Measurements from ENCODE around the gene SULT1C2. TPM values are rescaled to one million over a fixed set of nuclear protein-coding genes. Genes with fewer than 3 reads are reported as not detected.
"Not testable (repeated sequence)": the region's sequence is repeated elsewhere in the genome, so short reads cannot be mapped to it uniquely, and the experiment has no call there.

SULT1C2 gene
- total and polyA plus RNA-seq, 2 of the 4 experiments (the other 2 are of a cell fraction), result 0.09 TPM; not detected in 1

- Histone ChIP-seq H4K91ac (ENCODE audit: insufficient read depth, low read depth, low read length) (no peak overlapping the region), H2BK15ac (ENCODE audit: low read depth, low read length) (no peak overlapping the region), H3K56ac (ENCODE audit: extremely low read depth, insufficient read depth, low read length) (no peak overlapping the region), H4K20me1 (ENCODE audit: insufficient read depth, low read length) (no peaks in the 10 kb centered on the region), H4K5ac (ENCODE audit: low read depth, low read length) (no peak overlapping the region), H3K9me1 (ENCODE audit: insufficient read depth, low read length) (no peaks in the 10 kb centered on the region), H4K8ac (ENCODE audit: low read depth in 2 of 2, low read length in 2 of 2) (no peak overlapping the region), H2AFZ (replicated peaks; ENCODE audit: low read length, poor library complexity) (no peak overlapping the region), H3K4me2 (ENCODE audit: low read depth, low read length) (no peak overlapping the region), H2BK20ac (ENCODE audit: low read depth, low read length) (no peak overlapping the region), H3K23ac (ENCODE audit: low read depth, low read length) (no peak overlapping the region), H3K4me3 (ENCODE audit: insufficient read depth, low read depth, low read length) (no peak overlapping the region), H3K18ac (ENCODE audit: low read depth, low read length) (no peak overlapping the region), H3K79me1 (ENCODE audit: low read depth in 1 of 2, low read length in 2 of 2) (no peaks in the 10 kb centered on the region), H3K4me1 (ENCODE audit: control insufficient read depth, insufficient read depth, low read length) (no peaks in the 10 kb centered on the region), H2AK5ac (ENCODE audit: low read depth, low read length) (no peak overlapping the region), H3K27me3 (ENCODE audit: control insufficient read depth, insufficient read depth, low read length) (peaks cover 6% of the 10 kb centered on the region), H3K9ac (ENCODE audit: low read depth, low read length) (no peak overlapping the region), H2BK120ac (ENCODE audit: low read depth, low read length) (no peak overlapping the region), H3K36me3 (ENCODE audit: control insufficient read depth, insufficient read depth, low read length) (no peaks in the 10 kb centered on the region), H2AK9ac (replicated peaks; ENCODE audit: low read depth, low read length, poor library complexity) (no peak overlapping the region), H3K14ac (replicated peaks; ENCODE audit: low read depth, low read length) (no peak overlapping the region), H3K9me3 (ENCODE audit: control insufficient read depth, insufficient read depth, low read length) (no peaks in the 10 kb centered on the region), H3K4ac (ENCODE audit: low read depth, low read length) (no peak overlapping the region), H3K27ac (ENCODE audit: insufficient read depth, low read length) (no peak overlapping the region), H2BK5ac (ENCODE audit: low read depth, low read length, poor library complexity, severe bottlenecking) (no peak overlapping the region)
- dilution Hi-C loops (cut with HindIII; ENCODE audit: low sequenced_read_pairs, unreplicated experiment), result no loop called here
- POLR2A ChIA-PET (ENCODE audit: unreplicated experiment), result no interaction called here
- in situ Hi-C loops (cut with MboI; ENCODE audit: low sequenced_read_pairs), result no loop called here
- no TSS peak for BruUV-seq (replicated peaks)
- CTCF ChIA-PET, result no interaction called here
- WGBS, 2 experiments (ENCODE audit: extremely low coverage in 2 of 2, insufficient read length in 1 of 2), result no CpG with 5 or more reads among the region's 2 CpGs
- ATAC-seq (ENCODE audit: low read depth) (no peak), DNase-seq (no peak)
- intact Hi-C loops (cut with micrococcal nuclease), result no loop called here
- TF ChIP-seq FOS (IDR thresholded peaks at IDR 0.05; ENCODE audit: low read depth, low read length), result no peak
- no peak for TF ChIP-seq CEBPB (IDR thresholded peaks at IDR 0.05; ENCODE audit: low read depth, low read length)
- TF ChIP-seq, protein P1, sequence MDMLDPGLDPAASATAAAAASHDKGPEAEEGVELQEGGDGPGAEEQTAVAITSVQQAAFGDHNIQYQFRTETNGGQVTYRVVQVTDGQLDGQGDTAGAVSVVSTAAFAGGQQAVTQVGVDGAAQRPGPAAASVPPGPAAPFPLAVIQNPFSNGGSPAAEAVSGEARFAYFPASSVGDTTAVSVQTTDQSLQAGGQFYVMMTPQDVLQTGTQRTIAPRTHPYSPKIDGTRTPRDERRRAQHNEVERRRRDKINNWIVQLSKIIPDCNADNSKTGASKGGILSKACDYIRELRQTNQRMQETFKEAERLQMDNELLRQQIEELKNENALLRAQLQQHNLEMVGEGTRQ (IDR thresholded peaks at IDR 0.05; ENCODE audit: low read depth, low read length), result no peak
- no peak for TF ChIP-seq BHLHE40 (IDR thresholded peaks at IDR 0.05; ENCODE audit: low read depth, low read length)
- no peak for TF ChIP-seq RFX5 (IDR thresholded peaks at IDR 0.05; ENCODE audit: low read depth, low read length)
- no peak for TF ChIP-seq MAFK (IDR thresholded peaks at IDR 0.05; ENCODE audit: low read depth, low read length)
These were observed 67.4 kb downstream of the SULT1C2 start for GRCh38 chr2:108355906-108356734.

DNA sequence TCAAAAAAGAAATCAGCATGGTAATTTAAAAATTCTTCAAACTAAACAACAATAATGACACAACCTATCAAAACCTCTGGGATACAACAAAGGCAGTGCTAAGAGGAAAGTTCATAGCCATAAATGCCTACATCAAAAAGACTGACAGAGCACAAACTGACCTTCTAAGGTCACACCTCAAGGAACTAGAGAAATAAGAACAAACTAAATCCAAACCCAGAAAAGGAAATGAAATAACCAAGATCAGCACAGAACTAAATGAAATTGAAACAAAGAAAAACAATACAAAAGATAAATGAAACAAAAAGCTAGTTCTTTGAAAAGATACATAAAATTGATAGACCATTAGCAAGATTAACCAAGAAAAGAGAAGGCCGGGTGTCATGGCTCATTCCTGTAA lies 70.6 kb downstream of the SULT1C2 start:
- H2BK5ac ChIP-seq (ENCODE audit: low read depth, low read length, poor library complexity, severe bottlenecking); H3K23ac ChIP-seq (ENCODE audit: low read depth, low read length); in situ Hi-C loops (cut with MboI; ENCODE audit: low sequenced_read_pairs); H3K4me3 ChIP-seq (ENCODE audit: insufficient read depth, low read depth, low read length); H2BK20ac ChIP-seq (ENCODE audit: low read depth, low read length); POLR2A ChIA-PET (ENCODE audit: unreplicated experiment); H2BK15ac ChIP-seq (ENCODE audit: low read depth, low read length); H2AK5ac ChIP-seq (ENCODE audit: low read depth, low read length); H3K27ac ChIP-seq (ENCODE audit: insufficient read depth, low read length); H3K4me1 ChIP-seq (ENCODE audit: control insufficient read depth, insufficient read depth, low read length); H3K4me2 ChIP-seq (ENCODE audit: low read depth, low read length); H3K79me1 ChIP-seq (ENCODE audit: low read depth in 1 of 2, low read length in 2 of 2); H3K18ac ChIP-seq (ENCODE audit: low read depth, low read length); H3K9me1 ChIP-seq (ENCODE audit: insufficient read depth, low read length); intact Hi-C loops (cut with micrococcal nuclease); BruUV-seq (replicated peaks); H3K4ac ChIP-seq (ENCODE audit: low read depth, low read length); H3K9me3 ChIP-seq (ENCODE audit: control insufficient read depth, insufficient read depth, low read length); H4K8ac ChIP-seq (ENCODE audit: low read depth in 2 of 2, low read length in 2 of 2); dilution Hi-C loops (cut with HindIII; ENCODE audit: low sequenced_read_pairs, unreplicated experiment); H2AK9ac ChIP-seq (replicated peaks; ENCODE audit: low read depth, low read length, poor library complexity); ATAC-seq (ENCODE audit: low read depth); H3K27me3 ChIP-seq (ENCODE audit: control insufficient read depth, insufficient read depth, low read length); H3K56ac ChIP-seq (ENCODE audit: extremely low read depth, insufficient read depth, low read length); H3K9ac ChIP-seq (ENCODE audit: low read depth, low read length); H3K36me3 ChIP-seq (ENCODE audit: control insufficient read depth, insufficient read depth, low read length); H4K5ac ChIP-seq (ENCODE audit: low read depth, low read length); H4K91ac ChIP-seq (ENCODE audit: insufficient read depth, low read depth, low read length); H4K20me1 ChIP-seq (ENCODE audit: insufficient read depth, low read length); H2AFZ ChIP-seq (replicated peaks; ENCODE audit: low read length, poor library complexity); DNase-seq; H2BK120ac ChIP-seq (ENCODE audit: low read depth, low read length); H3K14ac ChIP-seq (replicated peaks; ENCODE audit: low read depth, low read length): not testable (repeated sequence)
- no CpG with 5 or more reads among the region's 1 CpG for WGBS, 2 experiments (ENCODE audit: extremely low coverage in 2 of 2, insufficient read length in 1 of 2)
- CTCF ChIA-PET, result interaction anchor here (0.6 kb wide), 1 partner anchor 204 kb away, joined by 3 read pairs; no protein-coding TSS in a partner anchor
